ENCODE data around the gene ZMYM3.
A peak's percentile ranks its signal among the peaks of the same experiment; 100 is the strongest.
"Not testable (repeated sequence)": the region's sequence is repeated elsewhere in the genome, so short reads cannot be mapped to it uniquely, and the experiment has no call there.

The ZMYM3 gene

GRCh38 chrX:71254092-71254963 lies at the start of gene ZMYM3:
TSS of gene ZMYM3 (minus strand) at chrX:71254140. CDS start at chrX:71253255, 885 bp downstream.
- peak; percentile 85 for DNase-seq

DNA sequence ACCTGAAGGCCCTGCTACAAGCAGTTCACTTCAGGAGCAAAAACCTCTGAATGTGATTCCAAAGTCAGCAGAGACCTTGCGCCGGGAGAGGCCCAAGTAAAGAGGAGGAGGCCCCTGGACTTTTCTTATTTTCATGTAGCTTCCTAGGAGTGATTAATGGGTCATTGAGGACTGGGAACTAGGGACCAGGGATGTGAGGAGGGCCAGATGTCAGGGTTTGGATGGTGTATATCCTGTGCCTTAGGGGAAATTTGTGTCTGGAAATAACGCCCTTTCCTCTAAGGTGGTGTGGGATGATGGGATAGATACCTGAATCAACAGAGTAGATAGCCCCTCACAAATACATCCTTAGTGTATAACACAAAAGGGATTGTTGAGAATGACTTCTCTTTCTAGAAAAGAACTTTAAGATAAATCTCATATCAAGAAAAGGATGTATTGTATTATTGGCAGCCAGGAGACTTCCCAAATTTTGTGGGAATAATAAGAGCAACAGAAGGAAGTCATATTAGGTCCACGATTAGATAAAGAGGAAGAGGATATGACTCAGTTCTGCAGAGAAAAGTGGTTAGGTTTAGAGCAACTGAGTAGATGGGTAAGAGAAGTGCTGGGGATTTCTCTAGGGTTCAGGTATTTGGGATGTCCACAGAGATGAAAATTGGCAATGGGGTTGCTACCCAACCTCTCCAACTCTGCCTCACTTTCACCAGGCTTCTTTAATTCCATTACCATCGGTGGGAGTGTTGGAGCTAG lies 48.7 kb upstream of the ZMYM3 start:
- no peak for DNase-seq

- DNase-seq = no peak
Measured at GRCh38 chrX:71301195-71301924, 47.4 kb upstream of the ZMYM3 start, which contains the start of gene ITGB1BP2. TSS of gene ITGB1BP2 (plus strand) at chrX:71301750. CDS start at chrX:71301807, 57 bp downstream.

DNA sequence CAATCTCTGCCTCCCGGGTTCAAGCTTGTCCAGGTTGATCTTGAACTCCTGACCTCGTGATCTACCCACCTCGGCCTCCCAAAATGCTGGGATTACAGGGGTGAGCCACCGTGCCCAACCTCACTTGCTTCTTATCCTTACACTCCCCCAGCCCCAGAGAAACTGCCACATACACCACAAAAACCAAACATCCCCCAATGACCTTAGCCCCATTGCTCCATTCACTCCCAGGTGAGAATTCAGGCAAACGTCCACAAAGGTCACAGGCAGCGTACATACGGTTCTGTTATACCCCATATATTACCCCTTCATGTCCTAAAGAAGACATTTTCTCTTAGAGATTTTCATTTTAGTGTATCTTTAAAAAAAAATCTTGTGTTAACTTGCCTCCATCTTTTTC lies 46.6 kb upstream of the ZMYM3 start:
- not testable (repeated sequence) for DNase-seq

GRCh38 chrX:71300064-71300463 lies 46.1 kb upstream of the ZMYM3 start:
- DNase-seq = not testable (repeated sequence)

DNA sequence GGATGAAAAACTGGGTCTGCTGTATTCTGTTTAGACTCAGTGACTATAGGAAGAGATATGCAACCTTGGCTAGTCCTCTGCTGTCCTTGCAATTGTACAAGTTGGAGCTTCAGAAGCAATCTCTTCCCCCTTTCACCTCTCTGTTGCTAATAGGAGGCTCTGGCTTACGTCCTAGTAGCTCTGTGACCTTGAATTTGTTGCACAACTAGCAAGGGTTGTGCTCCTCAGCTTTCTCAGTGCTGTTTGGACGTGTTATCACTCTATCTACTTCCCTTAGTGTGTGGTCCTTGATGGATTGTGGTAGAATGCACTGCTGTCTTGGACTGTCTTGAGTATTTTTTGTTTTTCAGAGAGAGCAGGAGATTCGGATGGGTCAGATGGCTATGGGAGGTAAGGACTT lies 44.2 kb upstream of the ZMYM3 start:
- no peak for DNase-seq

GRCh38 chrX:71296806-71297205 lies 42.9 kb upstream of the ZMYM3 start:
- no peak for DNase-seq

DNA sequence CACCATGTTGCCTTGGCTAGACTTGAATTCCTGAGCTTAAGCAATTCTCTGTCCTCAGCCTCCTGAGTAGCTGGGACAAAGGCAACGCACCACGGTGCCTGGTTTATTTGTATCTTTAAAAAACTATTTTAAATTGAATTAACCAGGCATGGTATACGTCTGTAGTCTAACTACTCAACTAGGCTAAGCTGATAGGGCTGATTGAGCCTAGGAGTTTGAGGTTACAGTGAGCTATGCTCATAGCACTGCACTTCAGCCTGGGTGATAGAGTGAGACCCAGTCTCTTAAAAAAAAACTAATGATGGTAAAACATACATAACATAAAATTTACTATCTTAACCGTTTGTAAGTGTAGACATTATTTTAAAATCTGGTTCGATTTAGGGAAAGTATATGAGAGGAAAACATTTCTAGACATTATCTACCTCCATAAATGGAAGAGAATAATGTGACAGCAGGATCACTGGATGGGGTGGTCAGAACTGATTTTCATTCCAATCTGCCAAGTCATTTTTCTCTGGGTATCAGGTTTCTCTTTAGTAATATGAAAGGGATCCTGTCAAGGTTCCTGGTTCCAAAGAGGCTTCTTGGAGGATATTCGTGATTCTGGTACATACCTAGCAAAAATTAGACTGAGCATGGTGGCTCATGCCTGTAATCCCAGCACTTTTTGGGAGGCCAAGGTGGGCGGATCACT lies 38.9 kb upstream of the ZMYM3 start:
- no peak for DNase-seq

GRCh38 chrX:71291381-71291780 lies 37.4 kb upstream of the ZMYM3 start:
- DNase-seq = no peak

GRCh38 chrX:71285929-71286328 lies 32.0 kb upstream of the ZMYM3 start:
- DNase-seq = no peak

DNA sequence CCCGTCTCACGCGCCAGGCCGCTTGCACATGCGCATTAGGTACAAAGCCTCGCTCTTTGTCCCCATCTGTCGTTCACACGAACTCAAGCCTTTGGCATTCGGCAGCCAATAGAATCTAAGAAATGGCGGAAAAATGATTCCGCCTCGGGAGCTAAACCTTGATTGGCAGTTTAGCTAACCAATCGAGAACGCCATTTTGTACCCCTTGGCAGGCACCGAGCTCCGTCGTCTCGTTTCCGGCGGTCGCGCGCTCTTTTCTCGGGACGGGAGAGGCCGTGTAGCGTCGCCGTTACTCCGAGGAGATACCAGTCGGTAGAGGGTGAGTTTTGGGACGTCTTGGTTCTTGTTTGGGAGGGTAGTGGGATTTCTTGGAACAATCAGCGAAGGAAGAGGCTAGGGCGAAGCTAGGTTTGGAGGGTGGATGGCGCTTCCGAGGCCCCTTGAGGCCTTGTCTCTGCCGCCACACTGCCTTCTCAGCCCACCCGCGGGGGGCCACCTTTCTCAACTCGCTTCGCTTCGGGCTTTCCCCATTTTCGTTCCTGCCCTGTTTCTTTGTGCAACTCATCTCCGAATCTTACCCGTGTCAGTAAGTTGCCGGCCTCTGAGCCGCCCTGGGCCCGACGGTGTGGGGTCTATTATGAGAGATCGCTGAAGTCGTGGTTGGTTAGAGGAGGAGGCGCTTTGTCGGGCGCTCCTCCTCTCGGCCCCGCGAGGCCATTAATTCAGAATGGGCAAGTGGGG lies 29.6 kb upstream of the ZMYM3 start, which contains the start of gene NONO:
Gene NONO, plus strand, starts transcription at position 233 of the 741 bp plus-strand sequence. CDS start 7,003 bp downstream, outside the sequence.
- DNase-seq = peak; percentile 94

GRCh38 chrX:71282514-71283402 lies 28.8 kb upstream of the ZMYM3 start:
- DNase-seq = peak; percentile 79

DNA sequence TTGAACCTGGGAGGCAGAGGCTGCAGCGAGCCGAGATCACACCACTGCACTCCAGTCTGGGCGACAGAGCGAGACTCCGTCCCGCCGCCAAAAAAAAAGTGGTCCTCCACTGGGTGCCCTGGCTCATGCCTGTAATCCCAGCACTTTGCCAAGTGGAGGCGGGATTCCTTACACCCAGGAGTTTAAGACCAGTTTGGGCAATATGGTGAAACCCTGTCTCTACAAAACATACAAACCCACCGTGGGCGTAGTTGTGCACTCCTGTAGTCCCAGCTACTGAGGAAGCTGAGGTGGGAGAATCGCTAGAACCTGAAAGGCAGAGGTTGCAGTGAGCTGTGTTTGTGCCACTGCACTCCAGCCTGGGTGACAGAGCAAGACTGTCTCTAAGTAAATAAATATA lies 27.4 kb upstream of the ZMYM3 start:
- not testable (repeated sequence) for DNase-seq

DNA sequence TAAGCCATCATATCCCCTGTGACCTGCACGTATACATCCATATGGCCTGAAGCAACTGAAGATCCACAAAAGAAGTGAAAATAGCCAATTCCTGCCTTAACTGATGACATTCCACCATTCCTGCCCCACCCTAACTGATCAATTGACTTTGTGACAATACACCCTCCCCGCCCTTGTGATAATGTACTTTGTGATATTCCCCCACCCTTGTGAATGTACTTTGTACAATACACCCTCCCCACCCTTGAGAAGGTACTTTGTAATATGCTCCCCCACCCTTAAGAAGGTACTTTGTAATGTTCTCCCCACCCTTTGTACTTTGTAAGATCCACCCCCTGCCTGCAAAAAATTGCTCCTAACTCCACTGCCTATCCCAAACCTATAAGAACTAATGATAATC lies 18.4 kb upstream of the ZMYM3 start:
- DNase-seq = not testable (repeated sequence)

GRCh38 chrX:71269801-71270395 lies 16.0 kb upstream of the ZMYM3 start:
- no peak for DNase-seq

- DNase-seq = not testable (repeated sequence)
Measured at GRCh38 chrX:71268624-71269023, 14.7 kb upstream of the ZMYM3 start.

DNA sequence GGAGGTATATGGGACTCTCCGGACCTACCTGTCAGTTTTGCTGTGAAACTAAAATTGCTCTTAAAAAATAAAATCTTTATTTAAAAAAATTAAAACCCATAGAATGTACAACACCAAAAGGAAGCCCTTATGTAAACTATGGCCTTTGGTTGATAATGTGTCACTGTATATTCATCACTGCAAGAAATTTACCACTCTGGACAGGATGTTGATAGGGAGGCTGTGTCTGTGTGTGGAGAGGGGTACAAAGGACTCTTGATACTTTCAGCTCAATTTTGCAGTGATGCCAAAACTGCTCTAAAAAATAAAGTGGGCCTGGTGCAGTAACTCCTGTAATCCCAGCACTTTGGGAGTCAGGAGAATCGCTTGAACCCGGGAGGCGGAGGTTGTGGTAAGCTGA lies 2.9 kb upstream of the ZMYM3 start:
- DNase-seq = no peak

- DNase-seq = no peak
Measured at GRCh38 chrX:71256051-71256450, 2.1 kb upstream of the ZMYM3 start.

DNA sequence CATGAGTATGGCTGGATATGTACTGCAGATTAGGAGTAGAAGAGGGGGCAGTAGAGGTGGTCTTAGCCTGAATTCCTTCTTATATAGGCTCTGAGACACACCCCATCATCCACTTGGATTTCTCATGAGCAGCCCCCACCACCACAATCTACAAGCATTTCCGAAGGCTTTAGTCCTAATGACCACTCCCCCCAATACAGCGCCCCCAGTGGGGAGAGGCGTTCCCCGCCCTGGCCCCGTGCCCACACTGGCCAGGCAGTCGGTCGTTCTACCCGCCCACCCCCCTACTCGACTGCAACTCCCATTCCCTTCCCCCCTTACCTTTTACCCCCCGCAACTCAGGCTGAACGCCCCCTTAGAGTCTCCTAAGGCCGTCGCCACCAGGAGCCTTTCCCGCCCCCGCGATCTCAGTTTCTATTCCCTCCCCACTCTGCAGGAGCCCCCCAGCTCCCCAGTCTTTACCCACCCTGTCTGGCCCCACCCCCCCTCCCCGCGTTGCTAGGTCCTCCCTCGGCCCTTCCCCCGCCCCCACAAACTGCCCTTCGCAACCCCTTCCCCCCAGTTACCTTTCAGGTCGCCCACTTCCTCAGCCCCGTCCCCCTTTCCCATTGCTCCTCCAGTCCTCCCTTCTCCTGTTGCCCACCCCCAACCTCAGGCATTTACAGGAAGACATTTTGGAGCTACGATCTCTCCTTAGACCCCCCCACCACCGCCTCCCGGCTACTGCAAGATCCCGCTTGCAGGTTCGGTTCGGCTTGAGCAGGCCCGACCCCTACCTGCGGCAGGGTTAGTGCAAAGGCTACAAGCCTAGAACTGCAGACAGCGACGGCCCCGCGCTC lies 468 bp downstream of the ZMYM3 start:
- DNase-seq = peak; percentile 19
